ENCODE measurements around the gene KLHL41.

The KLHL41 gene

DNA sequence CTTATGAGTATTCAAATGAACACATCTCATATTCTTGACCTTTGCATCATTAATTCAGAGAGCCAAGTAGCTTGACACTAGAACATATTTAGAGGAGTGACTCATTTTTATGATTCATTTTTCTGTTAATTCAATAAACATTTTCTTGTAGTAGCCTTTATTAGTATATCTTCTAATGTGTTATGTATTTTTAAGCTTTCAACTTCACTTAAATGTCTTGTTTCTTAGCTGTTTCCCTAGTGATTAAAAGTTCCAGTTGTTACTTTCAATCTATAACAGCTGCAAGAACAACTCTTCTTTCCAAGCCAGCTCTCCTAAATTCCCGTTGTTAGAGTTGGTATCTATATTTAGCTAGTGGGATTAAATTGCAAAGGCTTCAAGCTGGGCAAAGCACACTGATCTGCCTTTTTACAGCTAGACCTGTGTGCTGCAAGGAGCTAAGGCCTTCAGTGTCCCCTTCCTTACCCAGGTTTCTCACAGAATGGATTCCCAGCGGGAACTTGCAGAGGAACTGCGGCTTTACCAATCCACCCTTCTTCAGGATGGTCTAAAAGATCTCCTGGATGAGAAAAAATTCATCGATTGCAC lies at the start of gene KLHL41:
Gene KLHL41, plus strand, starts transcription at position 405 of the 588 bp plus-strand sequence. Its CDS starts 77 bp downstream, at position 482.
- no peak for DNase-seq

GRCh38 chr2:169461143-169461542 lies 48.4 kb upstream of the KLHL41 start:
- no peak for DNase-seq

- DNase-seq = no peak
These were observed 46.4 kb upstream of the KLHL41 start for GRCh38 chr2:169462896-169463695.

DNA sequence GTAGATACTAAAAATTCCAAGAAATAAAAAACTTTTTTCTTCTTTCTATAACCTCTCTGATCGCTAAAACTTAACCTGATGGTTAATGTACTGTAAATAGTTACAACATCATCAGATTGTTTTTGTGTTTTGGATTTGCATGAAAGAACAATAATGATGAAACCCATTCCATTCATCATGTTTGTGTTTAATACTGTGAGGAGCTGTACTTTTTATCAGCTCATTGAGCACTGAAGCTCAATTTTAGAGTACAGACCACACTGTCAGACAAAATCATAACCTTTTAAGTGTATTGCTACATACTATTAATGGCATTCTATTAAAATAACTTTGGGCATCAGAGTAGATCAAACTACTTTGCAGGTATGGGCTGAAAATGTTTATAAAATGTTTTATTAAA lies 45.0 kb upstream of the KLHL41 start:
- DNase-seq = no peak

- no peak for DNase-seq
These were observed 44.6 kb upstream of the KLHL41 start for GRCh38 chr2:169464882-169465281.

DNA sequence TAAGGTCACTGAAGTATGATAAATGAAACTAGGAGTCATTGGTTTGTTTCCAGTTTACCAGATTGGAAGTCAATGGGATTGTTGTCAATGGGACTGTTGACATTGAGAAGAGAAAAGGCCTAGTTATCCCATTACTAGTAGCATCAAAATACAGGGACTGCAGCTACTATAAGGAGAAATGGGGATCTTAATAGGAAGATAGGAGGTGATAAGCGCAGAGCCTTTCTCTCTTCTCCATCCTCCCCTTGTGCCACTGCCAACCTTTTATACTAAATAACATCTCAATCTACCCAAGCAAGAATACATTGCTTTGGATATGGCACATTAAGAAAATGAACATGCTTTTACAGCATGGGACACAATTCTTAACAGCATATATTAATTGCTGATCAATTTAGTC lies 40.7 kb upstream of the KLHL41 start:
- DNase-seq = no peak

DNA sequence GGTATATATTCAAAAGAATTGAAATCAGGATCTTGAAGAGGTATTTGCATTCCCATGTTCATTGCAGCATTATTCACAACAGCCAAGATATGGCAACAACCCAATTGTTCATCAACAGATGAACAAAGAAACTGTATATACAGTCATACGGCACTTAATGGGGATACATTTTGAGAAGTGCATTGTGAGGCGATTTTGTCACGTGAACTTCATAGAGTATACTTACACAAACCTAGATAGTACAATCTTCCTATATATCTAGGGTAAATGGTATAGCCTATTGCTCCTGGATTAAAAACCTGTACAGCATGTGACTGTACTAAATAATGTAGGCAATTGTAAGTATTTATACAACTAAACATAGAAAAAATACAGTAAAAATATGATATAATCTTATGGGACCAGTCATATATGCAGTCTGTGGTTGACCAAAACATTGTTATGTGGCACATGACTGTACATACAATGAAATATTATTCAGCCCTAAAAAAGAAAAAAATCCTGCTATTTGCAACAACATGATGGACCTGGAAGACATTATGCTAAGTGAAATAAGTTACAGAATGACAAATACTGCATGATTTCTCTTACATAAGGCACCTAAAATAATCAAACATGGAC lies 39.4 kb upstream of the KLHL41 start:
- DNase-seq = no peak

GRCh38 chr2:169472249-169472648 lies 37.3 kb upstream of the KLHL41 start:
- DNase-seq = no peak

DNA sequence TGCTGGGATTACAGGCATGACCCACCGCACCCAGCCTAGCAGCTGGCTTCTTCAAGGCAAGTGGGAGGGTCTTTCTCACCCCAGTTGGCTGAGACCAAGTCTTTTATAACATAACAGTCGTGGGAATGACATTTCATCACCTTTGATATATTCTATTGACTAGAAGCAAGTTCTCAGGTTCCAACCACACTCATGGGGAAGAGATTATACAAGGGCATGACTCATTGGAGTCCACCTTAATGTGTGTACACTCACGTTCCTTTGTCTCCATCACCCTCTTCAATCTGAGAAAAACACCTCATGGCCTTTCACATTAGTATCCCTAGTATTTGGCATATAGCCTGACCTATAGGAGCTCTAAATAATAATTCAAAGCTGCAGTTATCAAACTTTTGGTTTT lies 33.0 kb upstream of the KLHL41 start:
- no peak for DNase-seq

- no peak for DNase-seq
These were observed 31.2 kb upstream of the KLHL41 start for GRCh38 chr2:169478339-169478738.

GRCh38 chr2:169478745-169479256 lies 30.7 kb upstream of the KLHL41 start:
- DNase-seq = no peak

GRCh38 chr2:169479257-169480078 lies 30.0 kb upstream of the KLHL41 start, which contains the start of gene BBS5:
Gene BBS5, plus strand, starts transcription at chr2:169479494. Its CDS starts 60 bp downstream, at chr2:169479554.
- DNase-seq = peak; percentile 72

DNA sequence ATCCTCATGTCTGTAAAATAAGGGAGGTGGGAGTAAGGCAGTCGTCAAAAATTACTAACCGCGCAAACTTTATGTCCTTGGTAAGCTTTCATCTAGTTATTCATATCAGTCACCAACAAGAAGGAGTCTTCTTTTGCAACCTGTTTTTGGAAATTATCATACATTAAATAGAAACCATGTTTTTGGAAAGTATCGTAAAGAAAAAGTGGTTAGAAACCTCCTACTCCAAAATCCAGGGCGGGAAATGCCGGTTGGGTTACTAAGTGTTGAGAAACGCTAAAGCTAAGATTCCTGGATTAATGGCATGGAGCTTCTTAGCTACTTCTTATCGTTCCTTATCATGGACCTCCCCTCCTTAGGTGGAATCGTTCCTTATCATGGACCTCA lies 29.4 kb upstream of the KLHL41 start:
- no peak for DNase-seq

GRCh38 chr2:169485650-169486138 lies 23.8 kb upstream of the KLHL41 start:
- no peak for DNase-seq

DNA sequence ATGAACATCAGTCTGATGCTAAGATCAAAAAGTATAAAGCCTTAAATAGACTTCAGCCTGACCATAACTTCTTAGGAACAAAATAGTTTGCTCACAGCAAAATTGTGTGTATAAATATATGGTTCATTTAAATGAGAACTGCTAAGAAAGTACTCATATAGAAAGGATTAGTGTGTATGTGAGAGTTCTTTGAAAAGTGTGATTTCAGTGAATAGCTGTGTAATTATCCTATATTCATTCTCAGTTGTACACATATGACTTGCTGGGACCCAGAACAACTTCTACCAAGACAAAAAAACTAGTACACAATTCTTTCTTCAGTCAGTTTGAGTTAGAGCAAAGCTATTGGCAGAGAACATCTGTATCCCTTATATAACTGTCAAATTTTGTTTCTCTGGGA lies 23.0 kb upstream of the KLHL41 start:
- DNase-seq = no peak

GRCh38 chr2:169490834-169491233 lies 18.7 kb upstream of the KLHL41 start:
- no peak for DNase-seq

DNA sequence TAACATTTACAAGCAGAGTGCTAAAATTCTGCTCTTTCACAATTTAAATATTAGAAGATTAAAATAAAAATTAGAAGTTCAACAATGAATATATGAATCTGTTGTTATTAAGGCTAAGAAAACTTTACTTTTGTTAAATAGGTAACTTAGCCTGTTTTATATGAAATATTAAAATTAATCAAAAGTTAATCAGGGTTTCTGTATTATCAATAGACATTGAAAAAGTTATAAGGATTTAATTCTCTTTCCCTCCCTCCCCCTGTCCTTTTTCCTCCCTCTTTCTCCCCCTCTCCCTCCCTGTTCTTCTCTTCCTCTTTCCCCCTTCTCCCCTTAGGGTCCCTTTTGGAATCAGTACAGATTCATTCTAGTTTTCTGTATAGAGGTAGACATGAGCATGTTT lies 18.1 kb upstream of the KLHL41 start:
- DNase-seq = no peak

GRCh38 chr2:169493360-169493759 lies 16.1 kb upstream of the KLHL41 start:
- DNase-seq = no peak

- no peak for DNase-seq
These were observed 14.1 kb upstream of the KLHL41 start for GRCh38 chr2:169495310-169495928.

DNA sequence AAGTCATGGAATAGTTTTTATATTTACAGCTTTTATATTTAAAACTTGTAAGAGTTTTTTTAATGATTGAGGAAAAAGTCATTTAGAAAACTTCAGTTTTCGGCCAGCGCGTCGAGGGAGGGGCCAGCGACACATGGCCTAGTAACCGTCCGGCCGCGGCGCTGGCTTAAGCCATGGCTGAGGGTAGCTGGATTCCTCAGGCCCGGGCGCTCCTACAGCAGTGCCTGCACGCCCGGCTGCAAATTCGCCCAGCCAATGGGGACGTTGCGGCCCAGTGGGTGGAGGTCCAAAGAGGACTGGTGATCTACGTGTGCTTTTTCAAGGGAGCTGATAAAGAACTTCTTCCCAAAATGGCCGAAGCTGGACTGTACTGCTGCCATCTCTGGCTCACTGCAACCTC lies 4.9 kb upstream of the KLHL41 start:
- DNase-seq = no peak

GRCh38 chr2:169507698-169508097 lies 1.8 kb upstream of the KLHL41 start:
- DNase-seq = no peak

DNA sequence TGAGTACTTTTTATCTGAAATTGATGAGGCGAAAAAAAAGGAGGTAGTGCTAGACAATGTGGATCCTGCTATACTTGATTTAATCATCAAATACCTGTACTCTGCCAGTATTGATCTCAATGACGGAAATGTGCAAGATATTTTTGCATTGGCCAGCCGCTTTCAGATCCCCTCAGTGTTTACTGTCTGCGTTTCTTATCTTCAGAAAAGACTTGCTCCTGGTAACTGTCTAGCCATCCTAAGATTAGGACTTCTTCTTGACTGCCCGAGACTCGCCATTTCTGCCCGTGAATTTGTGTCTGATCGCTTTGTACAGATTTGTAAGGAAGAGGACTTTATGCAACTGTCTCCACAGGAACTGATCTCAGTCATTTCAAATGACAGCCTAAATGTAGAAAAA lies 453 bp downstream of the KLHL41 start:
- DNase-seq = no peak

All from CD4-positive, alpha-beta T cell treated with Interleukin-21 for 1 hour (primary cell).